Tibial artery (tissue), 4 donors: ENCODE measurements around the gene CHMP1A.
"Not testable (repeated sequence)": the region's sequence is repeated elsewhere in the genome, so short reads cannot be mapped to it uniquely, and the experiment has no call there.

Experiments
- DNase-seq, 2 donors: peaks; one replicate each; pipeline ENCODE4 v3.0.0-alpha.2; 2019
- H3K27ac ChIP-seq, 2 donors: fragments of 200-600 bp; sonication (generic) in 1 of 2; 1 replicate in 1 of 2; 2 replicates in 1 of 2; pipeline ENCODE4 v1.5.1; 2018 to 2019; ENCODE audit warnings: mild to moderate bottlenecking in 1 of 2
- H3K27me3 ChIP-seq, 2 donors: fragments of 200-600 bp; sonication (generic) in 1 of 2; one replicate each; pipeline versions ENCODE4 v1.5.1 to v1.6.0; 2016 to 2019
- H3K36me3 ChIP-seq, 3 donors: fragments of 200-600 bp; sonication (generic) in 2 of 3; one replicate each; pipeline ENCODE4 v1.5.1; 2016 to 2019; ENCODE audit warnings: mild to moderate bottlenecking in 2 of 3
- H3K4me1 ChIP-seq, 4 donors: fragments of 200-600 bp; sonication (generic) in 2 of 4; 1 replicate in 3 of 4; 2 replicates in 1 of 4; pipeline ENCODE4 v1.5.1; 2016 to 2019
- H3K4me3 ChIP-seq, 2 donors: fragments of 200-600 bp; sonication (generic) in 1 of 2; 1 replicate in 1 of 2; 2 replicates in 1 of 2; pipeline ENCODE4 v1.5.1; 2018 to 2019; ENCODE audit warnings: mild to moderate bottlenecking in 2 of 2
- H3K9me3 ChIP-seq, 3 donors: fragments of 200-600 bp; sonication (generic) in 1 of 3; one replicate each; pipeline ENCODE4 v1.5.1; 2016 to 2019
- intact Hi-C: fragments of 100-400 bp; cut with DNase I; formaldehyde crosslinking; loops from one replicate; pipeline ENCODE4 v1.15.0; 2023; ENCODE audit warnings: low total_unique reads
- TF ChIP-seq, protein P1 (sequence below), 2 experiments: fragments of 200-600 bp in 1 of 2; fragments of 450-650 bp in 1 of 2; IDR thresholded peaks; one replicate each; pipeline ENCODE4 v1.5.1; 2017 to 2019; ENCODE audit warnings: antibody characterized with exemption in 2 of 2, mild to moderate bottlenecking in 1 of 2, moderate library complexity in 1 of 2

CHMP1A gene

GRCh38 chr16:89691231-89691985 lies 33.9 kb upstream of the CHMP1A start:
- Histone ChIP-seq H3K4me1 (peaks cover 0 to 8% (median 8%) of the 10 kb centered on the region in 4 donors), H3K27ac (no peak overlapping the region), H3K36me3 (peaks cover 4 to 73% (median 37%) of the 10 kb centered on the region in 3 donors), H3K27me3 (no peaks in the 10 kb centered on the region), H3K4me3 (no peak overlapping the region), H3K9me3 (no peaks in the 10 kb centered on the region)
- intact Hi-C loops = no loop called here
- DNase-seq = no peak
- TF ChIP-seq, protein P1, sequence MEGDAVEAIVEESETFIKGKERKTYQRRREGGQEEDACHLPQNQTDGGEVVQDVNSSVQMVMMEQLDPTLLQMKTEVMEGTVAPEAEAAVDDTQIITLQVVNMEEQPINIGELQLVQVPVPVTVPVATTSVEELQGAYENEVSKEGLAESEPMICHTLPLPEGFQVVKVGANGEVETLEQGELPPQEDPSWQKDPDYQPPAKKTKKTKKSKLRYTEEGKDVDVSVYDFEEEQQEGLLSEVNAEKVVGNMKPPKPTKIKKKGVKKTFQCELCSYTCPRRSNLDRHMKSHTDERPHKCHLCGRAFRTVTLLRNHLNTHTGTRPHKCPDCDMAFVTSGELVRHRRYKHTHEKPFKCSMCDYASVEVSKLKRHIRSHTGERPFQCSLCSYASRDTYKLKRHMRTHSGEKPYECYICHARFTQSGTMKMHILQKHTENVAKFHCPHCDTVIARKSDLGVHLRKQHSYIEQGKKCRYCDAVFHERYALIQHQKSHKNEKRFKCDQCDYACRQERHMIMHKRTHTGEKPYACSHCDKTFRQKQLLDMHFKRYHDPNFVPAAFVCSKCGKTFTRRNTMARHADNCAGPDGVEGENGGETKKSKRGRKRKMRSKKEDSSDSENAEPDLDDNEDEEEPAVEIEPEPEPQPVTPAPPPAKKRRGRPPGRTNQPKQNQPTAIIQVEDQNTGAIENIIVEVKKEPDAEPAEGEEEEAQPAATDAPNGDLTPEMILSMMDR (IDR thresholded peaks at IDR 0.05) = no peak

- no peaks in the 10 kb centered on the region for H3K27me3 ChIP-seq
- H3K4me3 ChIP-seq = no peak overlapping the region
- TF ChIP-seq, protein P1 (IDR thresholded peaks at IDR 0.05) = no peak
- H3K4me1 ChIP-seq = peaks cover 0 to 13% (median 8%) of the 10 kb centered on the region in 4 donors
- peaks cover 4 to 65% (median 37%) of the 10 kb centered on the region in 3 donors for H3K36me3 ChIP-seq
- H3K27ac ChIP-seq = no peak overlapping the region
- no peaks in the 10 kb centered on the region for H3K9me3 ChIP-seq
- intact Hi-C loops = no loop called here
- no peak for DNase-seq
Measured at GRCh38 chr16:89690392-89690901, 32.9 kb upstream of the CHMP1A start.

DNA sequence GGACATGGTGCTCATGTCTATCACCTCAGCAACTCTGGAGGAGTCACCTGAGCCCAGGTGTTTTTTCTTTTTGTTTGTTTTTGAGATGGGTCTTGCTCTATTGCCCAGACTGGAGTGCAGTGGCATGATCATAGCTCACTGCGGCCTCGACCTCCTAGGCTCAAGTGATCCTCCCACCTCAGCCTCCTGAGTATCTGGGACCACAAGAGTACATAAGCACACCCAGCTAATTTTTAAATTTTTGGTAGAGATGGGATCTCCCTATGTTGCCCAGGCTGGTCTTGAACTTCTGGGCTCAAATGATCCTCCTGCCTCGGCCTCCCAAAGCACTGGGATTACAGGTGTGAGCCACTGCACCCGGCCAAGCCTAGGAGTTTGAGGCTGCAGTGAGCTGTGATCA lies 32.1 kb upstream of the CHMP1A start:
- H3K27ac ChIP-seq, intact Hi-C loops, H3K4me3 ChIP-seq, H3K9me3 ChIP-seq, DNase-seq, H3K27me3 ChIP-seq: not testable (repeated sequence)
- H3K36me3 ChIP-seq = peaks cover 4 to 57% (median 37%) of the 10 kb centered on the region in 3 donors
- H3K4me1 ChIP-seq = peaks cover 0 to 13% (median 8%) of the 10 kb centered on the region in 4 donors

DNA sequence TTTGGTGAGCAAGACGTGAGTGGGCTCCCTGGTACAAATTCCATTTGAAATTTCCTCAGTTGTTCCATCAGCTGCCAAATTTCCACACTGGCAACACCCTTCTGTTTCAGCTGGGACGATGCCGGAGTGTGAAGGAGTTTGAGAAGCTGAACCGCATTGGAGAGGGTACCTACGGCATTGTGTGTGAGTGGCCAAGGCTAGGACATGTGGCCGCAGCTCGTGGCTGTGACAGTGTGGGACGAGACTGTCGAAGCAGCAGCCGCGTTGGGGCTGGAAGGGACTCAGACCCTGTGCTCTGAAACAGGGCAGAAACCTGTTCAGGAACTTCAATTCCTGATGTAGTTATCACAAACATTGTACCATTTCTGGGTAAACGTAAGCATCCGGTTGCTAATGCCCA lies 31.6 kb upstream of the CHMP1A start:
- H3K27me3 ChIP-seq = no peaks in the 10 kb centered on the region
- H3K27ac ChIP-seq = no peak overlapping the region
- H3K36me3 ChIP-seq = peaks cover 4 to 52% (median 32%) of the 10 kb centered on the region in 3 donors
- no peaks in the 10 kb centered on the region for H3K9me3 ChIP-seq
- DNase-seq = no peak
- TF ChIP-seq, protein P1 (IDR thresholded peaks at IDR 0.05) = no peak
- H3K4me1 ChIP-seq = peaks cover 0 to 13% (median 8%) of the 10 kb centered on the region in 4 donors
- H3K4me3 ChIP-seq = no peak overlapping the region
- intact Hi-C loops = no loop called here

DNA sequence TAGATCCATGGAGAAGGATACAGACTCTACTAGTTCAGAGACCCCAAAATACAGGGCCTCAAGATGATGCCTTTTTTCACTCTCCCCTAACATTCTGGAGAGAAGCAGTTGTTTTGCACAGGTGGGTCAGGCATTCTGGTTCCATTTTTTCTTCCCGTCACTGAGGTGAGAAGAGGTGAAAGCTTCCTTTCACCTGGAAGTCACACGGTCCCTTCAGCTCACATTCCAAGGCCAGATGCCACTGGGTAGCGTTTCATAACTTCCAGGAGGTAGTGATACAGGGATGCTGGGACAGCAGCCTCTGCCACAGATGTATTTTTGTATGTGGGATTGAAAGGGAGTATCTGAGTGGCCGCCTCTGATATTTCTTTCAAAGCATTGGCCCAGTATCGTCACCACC lies 30.9 kb upstream of the CHMP1A start:
- no peaks in the 10 kb centered on the region for H3K9me3 ChIP-seq
- H3K27me3 ChIP-seq = no peaks in the 10 kb centered on the region
- peaks cover 0 to 13% (median 8%) of the 10 kb centered on the region in 4 donors for H3K4me1 ChIP-seq
- TF ChIP-seq, protein P1 (IDR thresholded peaks at IDR 0.05) = no peak
- no peak overlapping the region for H3K27ac ChIP-seq
- no peak for DNase-seq
- H3K36me3 ChIP-seq = peaks cover 4 to 45% (median 25%) of the 10 kb centered on the region in 3 donors
- intact Hi-C loops = no loop called here
- H3K4me3 ChIP-seq = no peak overlapping the region
